ENCODE results near the gene CASP2. TPM values are rescaled to one million over a fixed set of nuclear protein-coding genes. Genes with fewer than 3 reads are reported as not detected.

The CASP2 gene
- total RNA-seq, 4 donors from 2014 or later: 15.6 to 25.3 (median 17.6) TPM

DNA sequence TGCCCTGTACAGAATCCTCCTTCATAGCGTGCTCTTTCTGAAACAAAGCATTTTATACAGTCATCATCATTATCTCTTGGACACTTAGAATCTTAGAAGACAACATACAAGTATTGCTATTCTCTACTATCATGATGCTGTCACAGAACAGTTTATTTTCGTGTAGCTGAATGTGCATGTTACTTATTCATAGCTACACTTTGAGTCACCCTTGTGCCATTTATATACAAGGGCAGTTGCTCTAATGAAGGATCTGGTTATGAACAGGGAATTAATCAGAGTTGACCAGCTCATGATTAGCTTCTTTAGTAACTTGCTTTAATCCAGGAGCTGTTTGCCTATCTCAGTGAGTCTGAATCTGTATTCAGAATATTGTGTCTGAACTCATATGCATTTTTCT is 11.2 kb downstream of the CASP2 start:
- TF ChIP-seq, protein P1, sequence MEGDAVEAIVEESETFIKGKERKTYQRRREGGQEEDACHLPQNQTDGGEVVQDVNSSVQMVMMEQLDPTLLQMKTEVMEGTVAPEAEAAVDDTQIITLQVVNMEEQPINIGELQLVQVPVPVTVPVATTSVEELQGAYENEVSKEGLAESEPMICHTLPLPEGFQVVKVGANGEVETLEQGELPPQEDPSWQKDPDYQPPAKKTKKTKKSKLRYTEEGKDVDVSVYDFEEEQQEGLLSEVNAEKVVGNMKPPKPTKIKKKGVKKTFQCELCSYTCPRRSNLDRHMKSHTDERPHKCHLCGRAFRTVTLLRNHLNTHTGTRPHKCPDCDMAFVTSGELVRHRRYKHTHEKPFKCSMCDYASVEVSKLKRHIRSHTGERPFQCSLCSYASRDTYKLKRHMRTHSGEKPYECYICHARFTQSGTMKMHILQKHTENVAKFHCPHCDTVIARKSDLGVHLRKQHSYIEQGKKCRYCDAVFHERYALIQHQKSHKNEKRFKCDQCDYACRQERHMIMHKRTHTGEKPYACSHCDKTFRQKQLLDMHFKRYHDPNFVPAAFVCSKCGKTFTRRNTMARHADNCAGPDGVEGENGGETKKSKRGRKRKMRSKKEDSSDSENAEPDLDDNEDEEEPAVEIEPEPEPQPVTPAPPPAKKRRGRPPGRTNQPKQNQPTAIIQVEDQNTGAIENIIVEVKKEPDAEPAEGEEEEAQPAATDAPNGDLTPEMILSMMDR (IDR thresholded peaks at IDR 0.05; ENCODE audit: low read depth): no peak

DNA sequence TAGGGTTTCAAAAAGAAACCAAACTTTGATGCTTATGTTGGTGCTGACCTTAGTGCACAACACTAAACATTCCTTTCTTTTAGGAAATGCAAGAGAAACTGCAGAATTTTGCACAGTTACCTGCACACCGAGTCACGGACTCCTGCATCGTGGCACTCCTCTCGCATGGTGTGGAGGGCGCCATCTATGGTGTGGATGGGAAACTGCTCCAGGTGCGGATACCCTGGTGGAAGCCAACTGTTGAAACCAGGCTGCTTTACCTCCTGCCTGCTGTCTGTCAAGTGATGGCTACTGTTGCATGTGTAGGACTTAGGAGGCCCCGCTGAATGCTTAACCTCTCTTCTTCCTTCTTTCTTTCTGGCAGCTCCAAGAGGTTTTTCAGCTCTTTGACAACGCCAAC is 11.7 kb downstream of the CASP2 start:
- TF ChIP-seq, protein P1 (IDR thresholded peaks at IDR 0.05; ENCODE audit: low read depth): no peak

DNA sequence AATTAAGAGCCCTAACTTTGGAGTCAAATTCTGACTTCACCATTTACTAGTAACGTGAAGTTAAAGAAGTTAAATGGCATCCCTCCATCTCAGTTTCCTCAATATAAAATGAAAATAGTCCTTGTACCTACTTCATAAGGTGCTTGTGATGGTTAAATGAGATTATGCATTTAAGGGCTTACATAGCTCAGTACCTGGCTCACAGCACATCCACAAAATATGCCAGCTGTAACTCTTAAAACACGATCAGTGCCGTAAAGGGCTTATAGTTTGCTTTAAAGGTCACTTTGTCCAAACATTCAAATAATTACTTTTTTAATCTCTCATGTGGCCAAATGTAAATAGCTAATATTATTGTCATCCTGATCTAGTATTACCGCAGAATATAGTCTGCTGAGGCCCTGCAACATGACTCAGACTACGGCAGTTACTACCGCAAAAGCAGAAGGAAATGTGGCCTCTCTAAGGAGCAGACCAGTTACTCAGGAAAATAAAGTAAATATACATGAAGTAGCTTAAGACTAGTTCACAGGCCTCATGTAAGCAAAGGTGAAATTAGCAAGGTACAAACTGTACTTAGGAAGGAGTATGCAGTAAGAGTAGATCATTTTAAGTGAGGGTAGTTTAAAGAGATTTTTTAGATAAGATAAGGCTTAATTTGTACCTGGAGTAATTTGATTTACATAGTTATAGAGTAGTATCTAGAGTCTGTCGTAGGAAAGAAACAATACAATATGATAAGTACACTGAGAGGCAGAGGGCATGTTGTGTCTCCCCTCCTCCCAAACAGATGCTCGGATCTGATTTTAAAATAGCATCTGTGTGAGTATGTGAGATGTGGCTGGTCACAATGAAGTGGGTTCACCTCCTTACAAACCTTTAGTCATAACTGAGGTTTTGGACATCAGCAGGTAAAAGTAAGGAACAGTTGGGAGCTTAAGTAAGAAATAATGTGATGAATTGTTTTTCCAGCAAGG is 13.1 kb downstream of the CASP2 start:
- TF ChIP-seq, protein P1 (IDR thresholded peaks at IDR 0.05; ENCODE audit: low read depth): no peak

DNA sequence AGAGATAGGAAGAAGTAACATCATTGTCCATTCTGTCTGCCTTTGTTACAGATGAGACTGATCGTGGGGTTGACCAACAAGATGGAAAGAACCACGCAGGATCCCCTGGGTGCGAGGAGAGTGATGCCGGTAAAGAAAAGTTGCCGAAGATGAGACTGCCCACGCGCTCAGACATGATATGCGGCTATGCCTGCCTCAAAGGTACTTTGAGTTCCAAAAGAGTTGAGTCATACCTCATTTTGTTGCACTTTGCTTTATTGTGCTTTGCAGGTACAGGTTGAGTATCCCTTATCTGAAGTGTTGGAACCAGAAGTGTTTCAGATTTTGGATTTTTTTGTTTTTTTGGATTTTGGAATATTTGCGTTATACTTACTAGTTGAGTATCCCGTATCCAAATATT is 15.6 kb downstream of the CASP2 start:
- TF ChIP-seq, protein P1 (IDR thresholded peaks at IDR 0.05; ENCODE audit: low read depth): no peak

DNA sequence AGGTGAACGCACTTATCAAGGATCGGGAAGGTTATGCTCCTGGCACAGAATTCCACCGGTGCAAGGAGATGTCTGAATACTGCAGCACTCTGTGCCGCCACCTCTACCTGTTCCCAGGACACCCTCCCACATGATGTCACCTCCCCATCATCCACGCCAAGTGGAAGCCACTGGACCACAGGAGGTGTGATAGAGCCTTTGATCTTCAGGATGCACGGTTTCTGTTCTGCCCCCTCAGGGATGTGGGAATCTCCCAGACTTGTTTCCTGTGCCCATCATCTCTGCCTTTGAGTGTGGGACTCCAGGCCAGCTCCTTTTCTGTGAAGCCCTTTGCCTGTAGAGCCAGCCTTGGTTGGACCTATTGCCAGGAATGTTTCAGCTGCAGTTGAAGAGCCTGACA is 16.8 kb downstream of the CASP2 start:
- TF ChIP-seq, protein P1 (IDR thresholded peaks at IDR 0.05; ENCODE audit: low read depth): no peak

DNA sequence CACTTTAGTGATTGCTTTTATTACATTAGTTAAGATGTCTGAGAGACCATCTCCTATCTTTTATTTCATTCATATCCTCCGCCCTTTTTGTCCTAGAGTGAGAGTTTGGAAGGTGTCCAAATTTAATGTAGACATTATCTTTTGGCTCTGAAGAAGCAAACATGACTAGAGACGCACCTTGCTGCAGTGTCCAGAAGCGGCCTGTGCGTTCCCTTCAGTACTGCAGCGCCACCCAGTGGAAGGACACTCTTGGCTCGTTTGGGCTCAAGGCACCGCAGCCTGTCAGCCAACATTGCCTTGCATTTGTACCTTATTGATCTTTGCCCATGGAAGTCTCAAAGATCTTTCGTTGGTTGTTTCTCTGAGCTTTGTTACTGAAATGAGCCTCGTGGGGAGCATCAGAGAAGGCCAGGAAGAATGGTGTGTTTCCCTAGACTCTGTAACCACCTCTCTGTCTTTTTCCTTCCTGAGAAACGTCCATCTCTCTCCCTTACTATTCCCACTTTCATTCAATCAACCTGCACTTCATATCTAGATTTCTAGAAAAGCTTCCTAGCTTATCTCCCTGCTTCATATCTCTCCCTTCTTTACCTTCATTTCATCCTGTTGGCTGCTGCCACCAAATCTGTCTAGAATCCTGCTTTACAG is 17.4 kb downstream of the CASP2 start:
- TF ChIP-seq, protein P1 (IDR thresholded peaks at IDR 0.05; ENCODE audit: low read depth): no peak

DNA sequence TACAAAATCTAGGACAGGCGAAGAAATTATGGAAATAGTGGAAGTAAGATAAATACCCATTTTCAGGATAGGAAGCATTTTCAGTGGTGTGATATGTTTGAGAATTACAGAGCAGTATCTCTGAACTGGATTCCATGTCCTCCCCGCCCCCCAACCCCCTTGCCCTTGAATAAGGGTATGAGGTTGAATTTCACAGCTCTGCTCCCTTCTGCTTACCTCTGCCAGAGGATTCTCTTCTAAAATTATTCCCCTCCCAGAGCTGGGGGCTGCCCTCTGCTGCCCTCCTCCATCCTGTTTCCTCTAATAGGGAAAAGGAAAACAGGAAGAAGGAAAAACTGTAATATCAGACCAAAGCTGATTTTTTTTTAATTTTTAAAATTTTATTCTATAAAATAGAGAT is 20.5 kb downstream of the CASP2 start:
- TF ChIP-seq, protein P1 (IDR thresholded peaks at IDR 0.05; ENCODE audit: low read depth): no peak
